NOMO-1 (cell line): ENCODE measurements around the gene TTLL12.
A peak's percentile ranks its signal among the peaks of the same experiment; 100 is the strongest.

ENCODE experiments used
- DNase-seq, 2 experiments: peaks; one replicate each; lab custom pipeline; 2025; ENCODE audit not compliant: unreplicated experiment in 2 of 2; lab: John Stamatoyannopoulos, UW

The TTLL12 gene

DNA sequence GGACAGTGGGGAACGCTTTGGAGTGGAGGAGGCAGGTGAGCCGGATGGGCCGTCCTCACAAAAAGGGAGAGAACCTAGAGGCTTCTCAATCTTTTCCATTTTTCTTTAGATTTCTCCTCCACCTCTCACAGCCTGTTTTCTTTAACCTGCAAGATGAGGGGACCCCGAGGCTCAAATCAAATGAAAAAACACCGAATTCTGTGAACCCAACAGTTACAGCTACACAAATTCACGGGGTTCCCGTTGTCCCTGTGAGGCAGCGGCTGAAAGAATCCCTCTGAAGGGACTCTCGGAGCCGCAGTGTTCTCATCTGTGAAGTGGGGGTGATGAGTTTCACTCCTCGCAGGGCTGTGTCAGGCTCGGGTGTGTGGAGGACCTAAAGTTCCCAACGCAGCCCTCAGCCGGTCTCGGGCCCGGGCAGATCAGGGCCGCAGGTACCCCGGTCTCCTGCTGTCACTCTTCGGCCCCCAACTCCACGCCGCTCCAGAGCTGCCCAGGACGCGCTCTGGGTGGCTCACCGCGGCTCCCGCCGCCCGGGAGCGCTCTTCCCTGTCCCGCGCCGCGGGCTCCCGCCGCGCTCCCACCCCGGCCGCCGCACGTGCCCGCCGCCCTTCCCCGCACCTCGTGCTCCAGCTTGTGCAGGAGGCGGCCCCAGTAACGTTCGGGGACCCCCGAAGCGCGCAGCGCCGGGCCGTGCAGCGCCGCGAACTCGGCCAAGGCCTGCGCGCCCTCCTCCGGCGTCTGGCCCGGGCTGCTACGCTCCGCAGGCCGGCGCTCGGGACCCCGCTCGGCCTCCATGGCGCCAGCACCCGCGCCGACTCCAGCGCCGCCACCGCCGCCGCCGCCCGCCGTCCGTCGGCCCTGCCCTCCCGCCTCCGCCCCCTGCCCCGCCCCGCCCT lies at the start of gene TTLL12:
Gene TTLL12 (minus strand): TSS at position 863 of the 899 bp plus-strand sequence. CDS start 65 bp downstream, at position 798.
- DNase-seq: peak; percentile 20 to 27

DNA sequence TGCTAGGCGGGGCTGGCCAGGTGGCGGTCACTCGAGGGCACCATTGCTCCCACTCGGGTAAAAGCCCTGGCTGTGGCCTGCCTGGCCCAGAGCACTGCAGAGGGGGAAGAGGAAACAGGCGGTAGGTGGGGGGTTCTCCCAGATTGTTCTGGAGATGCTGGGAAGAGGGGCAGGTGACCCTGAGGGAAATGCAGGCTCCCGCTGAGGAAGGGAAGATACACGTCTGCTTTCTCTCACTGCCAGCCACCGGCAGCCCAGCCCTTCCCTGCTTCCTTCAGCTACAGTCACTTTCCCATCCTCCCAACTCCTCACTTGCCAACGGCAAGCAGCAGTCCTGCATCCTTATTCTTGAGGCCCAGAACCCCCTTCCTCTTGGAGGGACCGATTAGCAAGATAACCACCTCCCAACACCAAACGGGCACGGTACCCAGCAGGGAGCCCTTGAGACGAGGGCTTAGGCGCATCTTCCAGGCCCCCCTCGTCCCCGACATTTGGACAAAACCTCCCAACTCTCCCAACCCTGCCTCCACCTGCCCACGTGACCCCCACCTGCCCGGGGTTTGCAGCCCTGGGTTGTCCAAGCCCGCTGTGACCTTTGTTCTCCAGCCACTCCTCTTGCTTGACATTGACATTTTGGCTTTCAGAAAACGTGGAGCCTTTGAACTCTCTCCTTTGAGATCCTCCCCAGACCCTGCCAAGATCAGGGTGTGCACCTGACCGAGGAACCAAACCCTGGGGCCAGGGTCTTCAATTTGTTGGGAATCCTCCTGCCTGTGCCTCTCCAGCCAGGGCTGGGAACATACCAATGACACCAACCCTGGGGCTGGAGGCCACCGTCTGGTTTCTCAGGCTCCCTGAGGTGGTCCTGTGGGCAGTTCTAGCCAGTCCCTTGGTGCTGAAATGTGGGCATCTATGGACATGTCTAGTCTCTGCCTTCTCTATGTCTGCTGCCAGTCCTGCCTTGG lies 48.8 kb upstream of the TTLL12 start:
- no peak for DNase-seq

DNA sequence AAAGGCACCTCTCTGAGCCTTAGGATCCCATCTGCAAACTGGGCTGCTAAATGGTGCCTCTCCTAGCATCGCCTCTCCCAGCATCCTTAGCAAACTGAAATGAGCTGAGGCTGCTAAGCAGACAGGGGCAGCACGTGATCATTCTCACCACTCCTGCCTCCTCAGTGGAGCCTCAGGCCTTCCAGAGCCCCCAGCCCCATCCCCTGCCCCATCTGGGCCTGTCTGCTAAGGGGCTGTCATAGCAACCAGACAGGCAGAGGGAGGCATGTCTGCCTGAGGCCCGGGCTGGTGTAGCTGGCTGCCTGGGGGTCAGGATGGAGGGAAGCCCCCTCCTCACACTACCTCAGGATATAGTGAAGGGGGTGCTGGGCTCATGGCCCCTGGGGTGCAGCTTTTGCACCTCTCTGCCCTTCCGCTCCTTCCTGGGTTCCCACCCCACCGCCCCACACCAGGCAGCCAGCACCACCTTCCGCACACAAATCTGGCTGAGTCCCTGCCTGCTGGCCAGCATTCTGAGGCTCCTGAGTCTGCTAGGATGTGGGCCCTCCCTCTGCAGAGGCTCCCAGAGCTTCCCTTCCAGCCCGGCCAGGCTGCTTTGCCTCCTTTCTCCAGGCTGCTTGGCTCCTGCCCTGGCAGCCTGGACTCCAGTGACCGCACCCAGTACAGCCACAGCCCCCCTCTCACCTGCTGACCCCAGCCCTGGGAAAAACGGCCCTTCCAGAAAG lies 47.5 kb upstream of the TTLL12 start:
- no peak for DNase-seq

DNA sequence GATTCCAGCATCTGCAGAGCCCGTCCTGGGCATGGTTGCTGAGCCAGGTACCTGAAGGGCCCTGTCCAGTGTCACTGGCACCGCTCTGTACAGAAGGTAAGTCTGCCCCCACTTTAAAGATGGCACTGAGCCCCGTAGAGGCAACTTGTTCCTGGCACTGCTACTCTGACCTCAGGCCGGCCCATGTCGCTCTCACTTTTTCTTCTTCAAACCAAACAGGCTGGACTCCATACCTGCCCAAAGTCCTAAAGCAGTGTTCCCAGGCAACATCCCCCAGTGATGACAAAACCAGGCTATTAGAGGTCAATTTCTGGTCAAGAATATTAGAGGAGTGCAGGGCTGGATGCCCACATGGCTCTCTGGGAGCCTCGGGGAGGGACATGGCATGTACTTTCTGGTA lies 46.6 kb upstream of the TTLL12 start:
- no peak for DNase-seq

DNA sequence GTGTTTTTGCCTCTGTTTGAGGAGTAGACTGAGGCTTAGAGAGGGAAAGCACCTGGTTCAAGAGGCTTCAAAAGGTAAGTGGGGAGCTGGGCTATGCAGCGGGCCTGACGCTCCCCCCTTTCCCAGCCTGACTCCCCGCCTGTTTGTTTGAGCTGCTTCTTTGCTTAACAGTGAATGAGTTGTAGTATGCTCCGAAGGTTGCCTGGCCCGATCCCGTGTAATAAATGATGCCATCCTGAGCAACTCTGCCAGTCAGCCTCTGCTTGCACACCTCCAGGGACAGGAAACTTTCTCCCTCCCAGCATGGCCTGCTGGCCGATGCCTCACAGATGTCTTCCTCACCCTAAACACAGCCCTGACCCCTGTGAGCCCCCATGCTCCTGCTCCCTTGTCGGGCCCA lies 45.5 kb upstream of the TTLL12 start:
- DNase-seq: no peak

DNA sequence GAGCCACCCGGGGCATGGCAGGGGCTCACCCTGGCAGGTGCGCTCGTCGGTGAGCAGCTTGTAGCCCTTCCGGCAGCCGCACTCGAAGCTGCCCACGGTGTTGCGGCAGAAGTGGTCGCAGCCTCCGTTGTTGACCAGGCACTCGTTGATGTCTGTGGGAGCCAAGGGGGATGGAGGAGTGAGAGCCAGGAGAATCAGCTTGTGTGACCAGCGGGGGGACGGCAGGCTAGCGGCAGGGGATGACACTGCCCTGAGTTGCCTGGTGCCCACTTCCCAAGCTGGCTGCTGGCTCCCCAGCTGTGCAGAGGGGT lies 44.7 kb upstream of the TTLL12 start:
- DNase-seq: no peak

DNA sequence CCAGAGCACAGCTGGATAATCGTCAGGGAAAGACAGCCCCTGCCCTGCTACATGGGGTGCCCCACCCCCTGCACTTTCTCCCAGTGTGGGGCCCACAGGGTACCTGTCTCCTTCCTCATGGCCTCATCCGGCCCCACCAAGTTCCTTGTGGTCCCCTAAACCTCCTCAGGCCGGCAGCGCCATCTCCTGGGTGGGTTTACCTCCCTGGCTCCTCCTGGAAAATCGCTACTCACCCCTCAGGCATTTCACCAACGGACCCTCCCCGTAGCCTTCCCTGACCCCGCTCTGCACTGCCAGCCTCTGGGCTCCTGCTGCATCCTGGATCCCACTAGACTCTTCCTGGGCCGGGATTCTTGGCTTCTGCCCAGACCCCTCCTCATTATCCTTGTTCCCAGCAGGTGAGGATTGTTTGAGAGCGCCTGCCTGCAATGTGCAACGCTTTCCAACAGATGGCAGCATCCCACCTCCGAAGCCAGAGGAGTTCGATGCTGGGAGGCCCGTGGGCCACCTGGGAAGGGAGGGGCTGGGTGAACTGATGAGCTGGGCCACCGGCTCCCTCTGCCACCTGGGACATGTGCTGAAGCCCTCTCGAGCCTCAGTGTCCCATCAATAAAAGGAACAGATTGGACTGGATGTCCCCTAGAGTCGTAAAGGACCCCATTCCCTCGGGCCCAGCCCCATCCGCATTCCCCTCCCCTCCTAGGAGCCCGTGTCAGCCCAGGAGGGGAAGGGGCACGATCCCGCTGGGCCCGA lies 44.2 kb upstream of the TTLL12 start:
- peak in 1 of 2 experiments; percentile 30 for DNase-seq

DNA sequence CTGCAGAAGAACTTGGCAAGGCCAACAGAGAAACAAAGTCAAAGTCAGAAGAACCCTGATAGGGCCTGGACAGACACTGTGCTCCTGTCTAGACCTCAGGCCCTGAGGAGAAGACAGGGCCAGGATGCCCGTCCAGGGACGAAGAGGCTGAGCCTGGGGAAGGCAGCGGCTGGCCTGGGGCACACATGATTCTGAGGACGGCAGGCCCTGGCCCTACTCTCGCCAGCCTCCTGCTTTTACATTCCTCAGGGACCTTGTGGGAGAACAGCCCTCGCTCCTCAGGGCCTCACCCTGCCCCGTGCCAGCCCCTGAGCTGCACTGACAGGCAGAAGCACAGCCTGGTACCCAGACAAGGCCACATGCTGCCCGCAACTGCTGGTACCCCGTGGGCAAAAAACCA lies 43.6 kb upstream of the TTLL12 start:
- no peak for DNase-seq

DNA sequence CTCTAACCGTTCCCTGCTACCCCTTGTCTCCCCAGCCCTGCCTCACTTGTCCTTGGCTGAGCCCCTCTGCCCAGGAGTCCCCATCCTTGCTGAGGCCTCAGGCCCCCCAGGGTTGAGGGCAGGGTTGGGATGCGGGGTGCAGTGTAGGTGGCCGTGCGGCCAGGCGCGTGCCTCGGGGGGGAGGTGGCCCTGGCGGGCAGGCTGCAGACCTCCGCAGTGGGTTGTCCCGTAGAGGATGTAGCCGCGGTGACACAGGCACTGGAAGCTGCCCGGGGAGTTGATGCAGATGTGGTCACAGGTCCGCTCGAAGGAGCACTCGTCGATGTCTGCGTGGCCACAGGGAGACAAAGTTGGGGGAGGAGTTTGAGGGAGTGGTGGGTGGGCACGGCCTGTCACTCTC lies 41.9 kb upstream of the TTLL12 start:
- DNase-seq: no peak

DNA sequence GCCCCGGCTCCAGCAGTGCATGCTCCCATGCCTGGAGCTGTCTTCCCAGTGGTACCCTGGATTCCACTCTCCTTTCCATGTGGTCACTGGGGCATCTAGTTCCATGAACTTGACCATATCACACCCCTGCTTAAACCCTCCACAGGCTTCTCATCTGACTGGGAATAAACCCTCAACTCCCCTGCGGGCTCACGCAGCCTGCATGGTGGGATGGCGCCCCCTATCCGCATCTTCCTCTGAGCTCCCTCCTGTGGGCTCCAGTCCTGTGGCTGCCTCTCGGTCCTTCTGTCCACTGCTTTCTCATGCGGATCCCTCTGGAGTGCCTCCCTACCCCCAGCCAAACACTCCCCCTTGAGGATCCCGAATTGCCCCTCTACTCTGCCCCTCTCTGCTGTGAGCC lies 41.4 kb upstream of the TTLL12 start:
- no peak for DNase-seq

DNA sequence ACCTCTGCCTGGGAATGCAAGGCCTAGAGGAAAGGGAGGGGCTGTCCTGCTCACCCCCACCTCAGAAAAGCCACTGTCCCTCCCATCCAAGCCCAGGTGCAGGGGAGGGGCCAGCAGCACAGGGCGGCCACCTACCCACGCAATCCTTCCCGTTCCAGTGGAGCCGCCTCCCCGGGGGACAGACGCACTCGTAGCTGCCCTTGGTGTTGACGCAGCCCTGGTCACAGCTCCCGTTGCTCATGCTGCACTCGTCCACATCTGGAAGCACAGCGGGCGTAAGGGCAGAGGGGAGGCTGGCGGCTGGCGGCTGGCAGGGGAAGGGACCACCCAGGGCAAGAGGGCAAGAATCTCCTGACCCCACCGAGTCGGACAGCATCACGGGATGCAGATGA lies 40.3 kb upstream of the TTLL12 start:
- DNase-seq: no peak

DNA sequence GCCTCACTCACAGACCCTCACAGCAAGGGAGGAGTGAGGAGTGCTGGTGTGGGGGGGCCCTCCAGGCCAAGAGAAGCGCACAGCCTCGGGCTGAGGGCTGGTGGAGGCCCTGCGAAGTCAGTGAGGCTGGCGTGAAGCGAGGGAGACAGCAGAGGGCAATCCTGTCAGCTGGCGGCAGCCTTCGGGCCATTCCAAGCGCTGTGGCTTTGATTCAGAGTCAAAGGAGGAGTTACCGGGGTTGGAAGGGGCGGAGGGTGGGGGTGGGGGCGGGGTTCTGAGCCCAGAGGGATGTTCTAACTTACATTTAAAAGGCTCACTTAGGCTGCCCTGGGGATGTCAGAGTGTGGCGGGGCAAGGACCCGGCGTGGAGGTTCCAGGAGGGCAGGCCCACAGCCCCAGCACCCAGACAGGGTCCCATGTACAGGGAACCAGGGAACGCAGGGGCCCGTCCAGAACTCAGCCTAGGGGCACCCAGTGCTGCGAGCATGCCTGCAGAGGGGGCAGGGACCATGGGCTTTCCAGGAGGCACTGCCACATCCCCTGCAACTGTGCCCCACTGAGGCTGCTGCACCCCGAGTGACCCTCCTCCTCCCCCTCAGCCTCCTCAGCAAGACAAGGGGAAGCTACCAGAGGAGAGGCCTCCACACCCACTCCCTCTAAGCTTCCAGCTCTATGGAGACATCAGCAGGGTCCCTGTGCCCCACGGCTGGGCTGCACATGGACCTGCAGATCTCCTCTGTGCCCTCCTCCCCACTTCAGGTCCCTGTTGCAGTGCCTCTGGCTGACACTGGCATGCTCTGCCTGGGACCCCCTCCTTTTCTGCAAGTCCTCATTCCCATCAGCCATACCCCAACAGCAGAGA lies 39.7 kb upstream of the TTLL12 start:
- no peak for DNase-seq

DNA sequence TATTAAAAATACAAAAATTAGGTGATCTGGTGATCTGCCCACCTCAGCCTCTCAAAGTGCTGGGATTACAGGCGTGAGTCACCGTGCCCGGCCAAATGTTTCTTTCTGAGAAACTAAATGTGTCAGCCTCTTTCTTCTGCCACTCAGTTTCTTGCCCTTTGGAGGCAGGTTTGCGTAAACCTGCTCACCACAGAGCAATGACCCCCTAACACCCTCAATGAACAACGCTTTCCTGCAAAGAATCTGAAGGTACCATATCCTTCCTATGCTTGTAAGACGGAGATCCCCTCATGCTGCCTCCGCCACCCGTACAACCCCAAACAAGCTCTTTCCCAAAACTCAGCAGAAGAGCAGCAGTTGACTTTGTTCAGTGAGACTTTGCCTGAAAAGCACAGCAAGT lies 38.7 kb upstream of the TTLL12 start:
- DNase-seq: no peak

DNA sequence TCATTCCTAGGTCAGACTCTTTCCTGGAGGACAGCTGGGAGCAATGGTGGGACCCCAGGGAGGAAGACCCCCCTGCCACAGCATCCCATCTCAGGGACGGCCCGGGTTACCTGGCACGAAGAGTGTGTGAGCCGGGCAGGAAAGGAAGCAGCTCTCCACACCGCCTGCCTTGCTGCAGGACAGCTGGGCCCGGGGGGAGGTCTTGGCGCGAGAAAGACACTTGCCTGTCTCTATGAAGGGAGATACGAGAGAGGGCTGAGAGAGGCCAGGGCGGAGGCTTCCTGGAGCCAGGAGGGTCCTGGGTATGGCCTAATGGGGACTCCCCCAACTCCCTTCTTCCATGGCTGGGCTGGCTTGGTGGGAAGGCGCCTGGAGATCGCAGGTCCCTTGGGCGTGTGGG lies 36.1 kb upstream of the TTLL12 start:
- no peak for DNase-seq

DNA sequence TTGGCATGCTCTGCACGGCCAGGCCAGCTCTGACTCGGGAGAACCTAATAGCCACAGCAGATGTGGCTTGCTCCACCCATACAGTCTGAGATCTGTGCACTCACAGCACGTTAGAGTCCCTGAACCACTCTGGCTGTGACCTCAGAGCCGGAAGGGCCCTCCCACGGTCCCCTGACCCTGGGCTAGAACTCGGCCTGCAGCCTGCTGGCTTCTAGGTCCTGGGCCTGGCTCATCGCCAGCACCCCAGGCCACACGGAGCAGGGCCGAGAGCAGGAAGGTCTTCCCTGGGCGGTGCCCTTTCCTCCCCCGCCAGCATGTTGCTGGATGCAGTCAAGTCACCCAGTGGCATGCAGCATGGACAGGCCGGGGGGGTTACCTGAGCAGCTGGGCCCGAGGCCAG lies 35.3 kb upstream of the TTLL12 start:
- DNase-seq: no peak

DNA sequence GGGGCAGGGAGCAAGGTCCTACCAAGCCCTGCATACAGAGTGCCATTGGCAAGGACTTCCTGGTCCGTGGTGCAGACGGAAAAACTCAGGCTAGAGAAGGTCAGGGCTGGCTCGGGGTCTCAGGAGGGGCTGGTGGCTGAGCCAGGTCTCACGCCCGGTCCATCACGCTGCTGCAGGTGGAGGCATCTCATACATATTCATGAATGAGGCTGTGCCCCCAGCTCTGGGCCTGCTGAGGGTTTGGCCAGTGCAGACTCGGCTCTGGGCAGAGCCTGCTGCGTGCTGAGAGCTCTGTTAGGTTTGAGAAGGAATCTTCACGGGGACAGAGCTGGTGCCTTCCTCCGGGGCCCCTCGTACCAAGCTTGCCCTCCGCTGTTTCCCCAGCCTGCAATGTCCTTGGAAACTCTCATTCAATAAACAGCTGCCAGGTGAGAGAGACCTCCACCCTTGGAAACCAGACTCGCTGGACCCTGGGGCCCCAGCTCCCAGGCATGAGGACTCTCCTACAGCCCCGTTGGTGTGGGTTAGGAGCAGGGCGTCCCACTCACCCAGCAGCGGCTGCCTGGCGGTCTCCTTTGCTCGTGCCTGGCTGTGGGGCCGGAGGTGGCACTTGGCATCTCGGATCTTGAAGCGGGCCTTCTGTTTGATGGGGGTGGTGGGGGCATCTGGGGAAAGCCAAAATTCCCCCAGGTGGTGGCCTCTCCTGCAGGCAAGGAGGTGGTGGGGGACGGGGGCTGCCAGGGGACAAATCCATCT lies 33.9 kb upstream of the TTLL12 start:
- no peak for DNase-seq

DNA sequence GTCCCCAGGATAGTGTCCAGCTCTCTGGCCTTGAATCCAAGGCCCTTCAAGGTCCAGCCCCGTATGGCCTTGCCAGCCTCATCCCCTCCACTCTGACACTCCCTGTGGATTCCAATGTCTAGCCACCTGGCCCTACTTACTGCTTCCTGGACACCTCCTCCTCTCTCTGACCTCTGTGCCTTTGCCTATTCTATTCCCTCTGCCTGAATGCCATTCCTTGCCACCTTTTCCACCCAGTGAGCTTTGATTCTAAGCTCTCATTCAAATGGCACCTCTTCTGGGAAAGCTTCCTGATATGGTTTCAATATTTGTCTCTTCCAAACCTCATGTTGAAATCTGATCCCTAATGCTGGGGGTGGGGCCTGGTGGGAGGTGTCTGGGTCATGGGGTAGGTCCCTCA lies 31.9 kb upstream of the TTLL12 start:
- DNase-seq: no peak

DNA sequence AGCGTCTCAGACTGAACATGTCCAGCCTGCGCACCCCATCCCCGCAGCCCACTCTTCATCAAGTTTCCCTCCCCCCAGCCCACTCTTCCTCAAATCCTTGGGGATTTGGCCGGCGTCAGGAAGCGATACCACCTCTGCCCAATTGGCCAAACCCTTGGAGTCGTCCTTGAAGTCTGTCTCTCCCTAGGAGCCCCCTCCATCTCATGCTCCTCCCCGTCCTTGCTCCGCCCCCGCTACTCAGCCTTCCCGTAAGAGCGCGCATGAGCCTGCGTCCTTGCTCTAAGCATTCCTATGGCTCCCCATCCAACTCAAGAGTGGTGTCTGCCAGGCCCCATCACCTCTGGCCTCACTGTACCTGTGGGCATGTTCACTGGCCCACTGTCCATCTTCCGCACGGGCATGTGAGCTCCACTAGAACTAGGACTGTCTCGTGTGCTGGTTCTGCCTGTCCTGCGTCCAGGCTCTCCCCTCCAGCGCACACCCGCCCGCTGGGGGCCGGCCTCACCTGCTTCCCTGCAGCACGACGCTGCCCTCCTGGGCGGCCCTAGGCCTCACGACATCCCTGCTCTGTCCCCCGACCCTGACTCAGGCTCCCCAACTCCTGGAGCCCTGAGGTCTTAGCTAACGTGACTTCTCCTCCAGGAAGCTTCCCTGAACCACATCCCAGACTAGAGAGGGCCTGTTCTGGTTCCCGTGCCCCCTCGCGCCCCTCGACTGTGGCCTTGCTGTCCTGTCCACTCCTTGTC lies 30.5 kb upstream of the TTLL12 start:
- no peak for DNase-seq
